GM13977 (cell line): ENCODE measurements around the gene NOPCHAP1.
A peak's percentile ranks its signal among the peaks of the same experiment; 100 is the strongest.

ENCODE experiments used
- DNase-seq: peaks from one replicate; pipeline ENCODE4 v3.0.0; 2012; ENCODE audit warnings: low spot score
- in situ Hi-C: fragments of 300-500 bp; cut with MboI; formaldehyde crosslinking; loops from one replicate; pipeline ENCODE4 v1.12.0; 2022; ENCODE audit warnings: low sequenced_read_pairs, low pct_unique_long_range_greater_than_20kb, mixed read lengths, inconsistent platforms; ENCODE audit not compliant: unreplicated experiment
- TF ChIP-seq, protein P1 (sequence below): IDR thresholded peaks from 2 replicates; pipeline ENCODE4 v1.5.1; 2012; ENCODE audit warnings: mild to moderate bottlenecking, control low read depth; ENCODE audit not compliant: insufficient read depth; ENCODE audit errors: extremely low read depth, missing control alignments

The NOPCHAP1 gene

DNA sequence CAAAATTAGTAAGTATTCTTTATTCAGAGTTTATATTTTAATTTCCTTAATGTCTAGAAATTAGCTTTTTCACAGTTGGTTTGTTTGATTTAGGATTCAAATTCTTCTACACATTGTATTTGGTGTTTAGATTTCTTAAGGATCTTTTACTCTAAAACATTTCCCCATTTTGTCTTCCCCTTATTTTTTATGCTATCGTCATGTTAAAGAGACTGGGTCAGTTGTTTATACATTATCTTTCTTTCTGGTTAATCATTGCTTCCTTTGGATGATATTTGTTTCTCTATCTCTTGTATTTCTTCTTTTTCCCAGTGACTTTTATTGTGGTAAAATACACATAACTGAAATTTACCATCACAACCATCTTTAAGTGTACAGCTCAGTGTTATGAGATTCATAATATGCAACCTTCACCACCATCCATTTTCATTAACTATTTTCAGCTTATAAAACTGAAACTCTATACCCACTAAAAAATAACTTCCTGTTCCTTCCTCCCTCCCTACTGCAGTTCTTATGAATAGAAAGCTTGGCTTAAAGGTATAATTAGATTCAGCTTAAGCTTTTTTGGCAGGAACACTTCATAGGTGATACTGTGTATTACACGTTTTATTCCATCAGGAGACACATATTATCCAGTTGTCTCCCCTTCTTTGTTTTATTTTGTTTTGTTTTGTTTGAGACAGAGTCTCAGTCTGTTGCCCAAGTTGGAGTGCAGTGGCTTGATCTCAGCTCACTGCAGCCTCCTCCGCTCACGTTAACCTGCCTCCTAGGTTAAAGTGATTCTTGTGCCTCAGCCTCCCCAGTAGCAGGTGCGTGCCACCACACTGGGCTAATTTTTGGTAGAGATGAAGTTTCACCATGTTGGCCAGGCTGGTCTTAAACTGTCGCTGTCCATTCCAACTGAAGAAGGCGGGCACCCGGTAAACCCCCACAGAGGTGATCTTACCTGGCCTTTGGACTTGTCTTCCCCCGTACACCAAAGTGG lies 45.0 kb downstream of the NOPCHAP1 start:
- TF ChIP-seq, protein P1, sequence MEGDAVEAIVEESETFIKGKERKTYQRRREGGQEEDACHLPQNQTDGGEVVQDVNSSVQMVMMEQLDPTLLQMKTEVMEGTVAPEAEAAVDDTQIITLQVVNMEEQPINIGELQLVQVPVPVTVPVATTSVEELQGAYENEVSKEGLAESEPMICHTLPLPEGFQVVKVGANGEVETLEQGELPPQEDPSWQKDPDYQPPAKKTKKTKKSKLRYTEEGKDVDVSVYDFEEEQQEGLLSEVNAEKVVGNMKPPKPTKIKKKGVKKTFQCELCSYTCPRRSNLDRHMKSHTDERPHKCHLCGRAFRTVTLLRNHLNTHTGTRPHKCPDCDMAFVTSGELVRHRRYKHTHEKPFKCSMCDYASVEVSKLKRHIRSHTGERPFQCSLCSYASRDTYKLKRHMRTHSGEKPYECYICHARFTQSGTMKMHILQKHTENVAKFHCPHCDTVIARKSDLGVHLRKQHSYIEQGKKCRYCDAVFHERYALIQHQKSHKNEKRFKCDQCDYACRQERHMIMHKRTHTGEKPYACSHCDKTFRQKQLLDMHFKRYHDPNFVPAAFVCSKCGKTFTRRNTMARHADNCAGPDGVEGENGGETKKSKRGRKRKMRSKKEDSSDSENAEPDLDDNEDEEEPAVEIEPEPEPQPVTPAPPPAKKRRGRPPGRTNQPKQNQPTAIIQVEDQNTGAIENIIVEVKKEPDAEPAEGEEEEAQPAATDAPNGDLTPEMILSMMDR: no peak
- peak; percentile 7 for DNase-seq
- in situ Hi-C loops: no loop called here

DNA sequence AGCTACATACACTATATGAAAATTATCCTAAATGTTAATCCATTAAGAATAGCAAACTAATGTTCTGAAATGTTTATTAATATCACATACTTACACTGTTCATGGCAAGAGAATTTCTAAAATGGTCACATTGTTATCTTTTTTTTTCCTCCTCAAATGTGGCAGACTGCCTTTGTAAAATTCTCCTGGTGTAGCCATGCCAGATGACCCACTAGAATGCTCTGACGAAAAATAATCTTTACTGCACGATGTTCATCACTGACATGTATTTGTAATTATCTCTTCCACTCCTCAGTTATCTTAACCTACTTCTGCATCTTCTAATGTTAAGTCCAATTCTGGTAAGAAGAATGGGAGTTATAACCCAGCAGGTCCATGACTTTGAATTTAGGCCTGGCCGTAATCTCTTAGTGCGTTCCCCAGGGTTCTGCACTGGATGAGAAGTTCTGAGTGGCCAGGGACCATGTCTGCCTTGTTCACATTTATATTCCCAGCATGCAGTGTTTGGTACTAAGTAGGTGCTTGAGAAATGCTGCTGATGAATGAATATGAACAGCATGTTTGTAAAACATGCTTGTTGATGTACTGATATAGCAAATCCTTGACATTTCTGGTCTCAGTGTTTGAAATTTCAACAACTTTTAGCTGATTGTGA lies 46.7 kb downstream of the NOPCHAP1 start:
- in situ Hi-C loops: no loop called here
- TF ChIP-seq, protein P1: no peak
- DNase-seq: no peak

DNA sequence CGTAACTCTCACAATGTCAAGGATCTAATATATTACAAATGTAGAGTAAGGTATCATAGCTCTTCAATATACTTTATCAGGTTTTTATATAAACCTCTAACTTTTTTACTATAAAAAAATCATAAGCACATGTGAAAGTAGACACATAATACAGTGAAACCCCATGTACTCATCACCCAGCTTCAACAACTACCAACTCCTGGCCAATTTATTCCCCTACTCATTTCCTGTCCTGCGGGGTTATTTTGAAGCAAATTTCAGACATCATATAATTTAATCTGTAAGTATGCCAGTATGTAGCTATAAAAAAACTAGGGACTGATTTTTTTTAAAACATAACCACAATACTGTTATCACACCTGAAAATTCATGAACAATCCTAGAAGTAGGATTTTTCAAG lies 47.7 kb downstream of the NOPCHAP1 start:
- DNase-seq: no peak
- TF ChIP-seq, protein P1: no peak
- in situ Hi-C loops: no loop called here
